Measurements from ENCODE around the gene TUBAL3.

TUBAL3 gene

GRCh38 chr10:5404208-5405041, at the start of gene TUBAL3:
Gene TUBAL3 (minus strand): TSS chr10:5404828. CDS start chr10:5404792, 36 bp downstream.
- DNase-seq = no peak

- no peak for DNase-seq
Observed at GRCh38 chr10:5453749-5454489, 49.3 kb upstream of the TUBAL3 start.

- no peak for DNase-seq
Observed at GRCh38 chr10:5450605-5451384, 46.2 kb upstream of the TUBAL3 start.

GRCh38 chr10:5449823-5450222, 45.2 kb upstream of the TUBAL3 start:
- DNase-seq = no peak

- no peak for DNase-seq
Observed at GRCh38 chr10:5449227-5449626, 44.6 kb upstream of the TUBAL3 start.

GRCh38 chr10:5448333-5449001, 43.8 kb upstream of the TUBAL3 start:
- DNase-seq = no peak

- DNase-seq = no peak
Observed at GRCh38 chr10:5447611-5448071, 43.0 kb upstream of the TUBAL3 start.

- DNase-seq = no peak
Observed at GRCh38 chr10:5447056-5447455, 42.4 kb upstream of the TUBAL3 start.

GRCh38 chr10:5446390-5446926, 41.8 kb upstream of the TUBAL3 start:
- DNase-seq = no peak

GRCh38 chr10:5445006-5445405, 40.4 kb upstream of the TUBAL3 start:
- DNase-seq = no peak

- DNase-seq = no peak
Observed at GRCh38 chr10:5443429-5443828, 38.8 kb upstream of the TUBAL3 start.

- no peak for DNase-seq
Observed at GRCh38 chr10:5442990-5443370, 38.4 kb upstream of the TUBAL3 start.

GRCh38 chr10:5442065-5442989, 37.7 kb upstream of the TUBAL3 start:
- no peak for DNase-seq

GRCh38 chr10:5441106-5441505, 36.5 kb upstream of the TUBAL3 start:
- DNase-seq = no peak

GRCh38 chr10:5440206-5440605, 35.6 kb upstream of the TUBAL3 start:
- DNase-seq = no peak

- no peak for DNase-seq
Observed at GRCh38 chr10:5435328-5435727, 30.7 kb upstream of the TUBAL3 start.

- DNase-seq = no peak
Observed at GRCh38 chr10:5434017-5434753, 29.6 kb upstream of the TUBAL3 start.

GRCh38 chr10:5433182-5433581, 28.6 kb upstream of the TUBAL3 start:
- DNase-seq = no peak

GRCh38 chr10:5428133-5428532, 23.5 kb upstream of the TUBAL3 start:
- no peak for DNase-seq

GRCh38 chr10:5424751-5425150, 20.1 kb upstream of the TUBAL3 start:
- DNase-seq = no peak

GRCh38 chr10:5423771-5424170, 19.1 kb upstream of the TUBAL3 start:
- DNase-seq = no peak
